A549 (cell line): Measurements from ENCODE around the gene PIAS4.

Source experiments
- CHD2 ChIP-seq: fragments of 150-350 bp; IDR thresholded peaks from 2 replicates; pipeline ENCODE4 v1.6.1; 2014; ENCODE audit warnings: low read length; ENCODE audit not compliant: partially characterized antibody
- CHD4 ChIP-seq: fragments of 200-600 bp; sonication (generic); IDR thresholded peaks from 2 replicates; pipeline ENCODE4 v1.6.1; 2016; ENCODE audit warnings: antibody characterized with exemption, mild to moderate bottlenecking, borderline replicate concordance
- POLR2A ChIP-seq: IDR thresholded peaks from 2 replicates; pipeline ENCODE4 v1.6.1; 2012; ENCODE audit warnings: mild to moderate bottlenecking, low read length
- RAD21 ChIP-seq, 2 experiments: fragments of >200 bp in 1 of 2; sonication (Bioruptor Twin) in 1 of 2; formaldehyde crosslinking in 1 of 2; IDR thresholded peaks in 1 of 2; conservative IDR thresholded peaks in 1 of 2; 2 replicates in 1 of 2; 3 replicates in 1 of 2; pipeline ENCODE4 v1.6.1; 2012 to 2018; ENCODE audit warnings: inconsistent platforms in 1 of 2
- SREBF2 ChIP-seq: fragments of 450-650 bp; IDR thresholded peaks from 2 replicates; pipeline ENCODE4 v1.6.1; 2014; ENCODE audit warnings: mild to moderate bottlenecking, moderate library complexity
- TF ChIP-seq, protein P1 (sequence below): fragments of >200 bp; sonication (Bioruptor Twin); formaldehyde crosslinking; IDR thresholded peaks from 3 replicates; pipeline ENCODE4 v1.5.1; 2016

GRCh38 chr19:4023600-4024398, 16.3 kb downstream of the PIAS4 start:
- no peak for TF ChIP-seq RAD21 (conservative IDR thresholded peaks at IDR 0.05 in 1 of 2, IDR thresholded peaks at IDR 0.05 in 1 of 2)
- TF ChIP-seq SREBF2 = no peak
- TF ChIP-seq, protein P1, sequence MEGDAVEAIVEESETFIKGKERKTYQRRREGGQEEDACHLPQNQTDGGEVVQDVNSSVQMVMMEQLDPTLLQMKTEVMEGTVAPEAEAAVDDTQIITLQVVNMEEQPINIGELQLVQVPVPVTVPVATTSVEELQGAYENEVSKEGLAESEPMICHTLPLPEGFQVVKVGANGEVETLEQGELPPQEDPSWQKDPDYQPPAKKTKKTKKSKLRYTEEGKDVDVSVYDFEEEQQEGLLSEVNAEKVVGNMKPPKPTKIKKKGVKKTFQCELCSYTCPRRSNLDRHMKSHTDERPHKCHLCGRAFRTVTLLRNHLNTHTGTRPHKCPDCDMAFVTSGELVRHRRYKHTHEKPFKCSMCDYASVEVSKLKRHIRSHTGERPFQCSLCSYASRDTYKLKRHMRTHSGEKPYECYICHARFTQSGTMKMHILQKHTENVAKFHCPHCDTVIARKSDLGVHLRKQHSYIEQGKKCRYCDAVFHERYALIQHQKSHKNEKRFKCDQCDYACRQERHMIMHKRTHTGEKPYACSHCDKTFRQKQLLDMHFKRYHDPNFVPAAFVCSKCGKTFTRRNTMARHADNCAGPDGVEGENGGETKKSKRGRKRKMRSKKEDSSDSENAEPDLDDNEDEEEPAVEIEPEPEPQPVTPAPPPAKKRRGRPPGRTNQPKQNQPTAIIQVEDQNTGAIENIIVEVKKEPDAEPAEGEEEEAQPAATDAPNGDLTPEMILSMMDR = no peak
- no peak for TF ChIP-seq CHD2
- no peak for TF ChIP-seq POLR2A
- no peak for TF ChIP-seq CHD4
